Mesothelial cell of epicardium (in vitro differentiated cells): Measurements from ENCODE around the gene TYW1. TPM values are rescaled to one million over a fixed set of nuclear protein-coding genes. Genes with fewer than 3 reads are reported as not detected.
A peak's percentile ranks its signal among the peaks of the same experiment; 100 is the strongest.
"Not testable (repeated sequence)": the region's sequence is repeated elsewhere in the genome, so short reads cannot be mapped to it uniquely, and the experiment has no call there.

Experiments
- DNase-seq, 2 experiments: peaks; one replicate each; pipeline ENCODE4 v3.0.0; 2021; ENCODE audit warnings: low spot score in 2 of 2; ENCODE audit not compliant: unreplicated experiment in 2 of 2
- H3K27ac Mint-ChIP-seq: 2 replicates; pipeline ENCODE4 v1.8.0; 2021; ENCODE audit warnings: mixed read lengths
- H3K27me3 Mint-ChIP-seq: 2 replicates; pipeline ENCODE4 v1.8.0; 2021; ENCODE audit warnings: low read depth, mixed read lengths
- H3K36me3 Mint-ChIP-seq: 2 replicates; pipeline ENCODE4 v1.8.0; 2021; ENCODE audit warnings: mixed read lengths
- H3K4me1 Mint-ChIP-seq: 2 replicates; pipeline ENCODE4 v1.8.0; 2021; ENCODE audit warnings: mixed read lengths
- H3K4me3 Mint-ChIP-seq: 2 replicates; pipeline ENCODE4 v1.8.0; 2021; ENCODE audit warnings: mild to moderate bottlenecking, moderate library complexity, mixed read lengths
- H3K9me3 Mint-ChIP-seq: 2 replicates; pipeline ENCODE4 v1.8.0; 2021; ENCODE audit warnings: mixed read lengths
- total RNA-seq: library from RNA; stranded (reverse); gene quantifications from 3 replicates; pipeline ENCODE4 v1.2.1, GENCODE V29; 2021
- TF ChIP-seq, protein P1 (sequence below): fragments of 200-600 bp; sonication (generic); IDR thresholded peaks from one replicate; pipeline ENCODE4 v1.5.0; 2021; ENCODE audit warnings: antibody characterized with exemption; ENCODE audit not compliant: unreplicated experiment

Gene TYW1, protein sequence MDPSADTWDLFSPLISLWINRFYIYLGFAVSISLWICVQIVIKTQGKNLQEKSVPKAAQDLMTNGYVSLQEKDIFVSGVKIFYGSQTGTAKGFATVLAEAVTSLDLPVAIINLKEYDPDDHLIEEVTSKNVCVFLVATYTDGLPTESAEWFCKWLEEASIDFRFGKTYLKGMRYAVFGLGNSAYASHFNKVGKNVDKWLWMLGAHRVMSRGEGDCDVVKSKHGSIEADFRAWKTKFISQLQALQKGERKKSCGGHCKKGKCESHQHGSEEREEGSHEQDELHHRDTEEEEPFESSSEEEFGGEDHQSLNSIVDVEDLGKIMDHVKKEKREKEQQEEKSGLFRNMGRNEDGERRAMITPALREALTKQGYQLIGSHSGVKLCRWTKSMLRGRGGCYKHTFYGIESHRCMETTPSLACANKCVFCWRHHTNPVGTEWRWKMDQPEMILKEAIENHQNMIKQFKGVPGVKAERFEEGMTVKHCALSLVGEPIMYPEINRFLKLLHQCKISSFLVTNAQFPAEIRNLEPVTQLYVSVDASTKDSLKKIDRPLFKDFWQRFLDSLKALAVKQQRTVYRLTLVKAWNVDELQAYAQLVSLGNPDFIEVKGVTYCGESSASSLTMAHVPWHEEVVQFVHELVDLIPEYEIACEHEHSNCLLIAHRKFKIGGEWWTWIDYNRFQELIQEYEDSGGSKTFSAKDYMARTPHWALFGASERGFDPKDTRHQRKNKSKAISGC
- 20.4 to 23.4 TPM (median 21.4 TPM) in 3 replicates for total RNA-seq

DNA sequence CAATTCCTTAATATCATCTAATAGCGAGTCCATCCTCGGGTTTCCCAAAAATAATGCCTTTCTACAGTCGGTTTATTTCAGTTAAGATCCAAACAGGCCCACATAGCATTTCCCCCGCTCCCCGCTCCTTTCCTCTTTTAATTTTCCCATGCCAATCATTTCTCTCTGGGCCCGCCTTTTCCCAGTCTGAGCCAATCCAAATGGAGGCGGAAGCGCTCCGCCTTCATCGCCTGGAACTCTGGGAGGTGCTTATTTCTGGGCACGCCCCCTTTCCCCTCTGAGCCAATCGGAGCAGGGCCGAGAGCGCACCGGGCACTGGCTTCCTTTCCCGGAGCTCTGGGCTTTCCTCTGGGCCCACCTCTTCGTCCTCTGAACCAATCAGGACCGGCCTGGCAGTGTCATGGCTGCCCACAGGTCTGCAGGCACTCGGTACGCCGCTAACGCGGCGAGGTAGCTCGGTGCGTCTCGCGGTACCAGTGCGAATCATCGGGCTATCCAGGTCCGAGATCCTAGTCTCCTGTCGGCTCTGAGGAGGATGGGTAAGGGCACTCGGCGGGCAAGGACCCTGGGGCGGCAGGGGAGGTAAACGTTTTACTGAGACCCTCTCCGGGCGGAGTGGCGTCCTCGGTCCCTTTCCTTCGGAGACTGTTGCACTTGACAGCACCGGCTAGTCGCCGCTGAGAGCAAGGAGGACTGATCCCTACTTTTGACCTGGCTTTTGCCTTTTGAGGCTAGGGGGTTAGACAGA is at the start of gene TYW1:
TYW1 (plus strand) TSS at position 390 of the 748 bp plus-strand sequence; CDS start at position 536, 146 bp downstream.
- peak within 1 kb of the TSS; percentile 100 for H3K4me3 Mint-ChIP-seq
- H3K36me3 Mint-ChIP-seq: peaks cover 10% of the 10 kb centered on the region
- DNase-seq: peak; percentile 94 to 99
- peaks cover 13% of the 10 kb centered on the region for H3K4me1 Mint-ChIP-seq
- not testable (repeated sequence) for H3K27me3 Mint-ChIP-seq, H3K9me3 Mint-ChIP-seq
- peak within 1 kb of the TSS; percentile 100 for H3K27ac Mint-ChIP-seq

DNA sequence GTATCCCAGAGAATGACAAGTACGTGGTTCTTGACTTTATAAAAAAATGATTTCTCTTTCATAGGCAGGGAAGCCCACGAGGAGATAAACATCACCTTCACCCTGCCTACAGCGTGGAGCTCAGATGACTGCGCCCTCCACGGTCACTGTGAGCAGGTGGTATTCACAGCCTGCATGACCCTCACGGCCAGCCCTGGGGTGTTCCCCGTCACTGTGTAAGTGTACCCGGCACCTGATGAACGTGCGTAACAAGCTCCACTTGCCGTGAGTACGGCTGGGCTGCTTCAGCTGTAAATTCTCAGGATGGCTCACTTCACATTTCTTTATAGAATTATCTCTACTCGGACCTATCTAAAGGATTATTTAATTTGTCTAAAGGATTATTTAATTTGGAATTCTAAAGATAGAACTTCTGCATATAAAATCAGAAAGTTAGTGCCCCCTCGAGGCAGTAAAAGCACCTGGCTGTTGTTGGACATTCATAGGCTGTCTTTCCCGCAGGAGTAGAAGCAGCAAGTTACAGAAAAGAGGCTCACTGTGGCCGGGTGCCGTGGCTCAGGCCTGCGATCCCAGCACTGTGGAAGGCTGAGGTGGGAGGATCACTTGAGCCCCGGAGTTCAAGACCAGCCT is 48.0 kb upstream of the TYW1 start:
- DNase-seq: no peak
- peaks cover 39% of the 10 kb centered on the region for H3K36me3 Mint-ChIP-seq
- H3K27me3 Mint-ChIP-seq: no peaks in the 10 kb centered on the region
- no peaks in the 10 kb centered on the region for H3K9me3 Mint-ChIP-seq
- H3K27ac Mint-ChIP-seq: no peak overlapping the region
- no peaks in the 10 kb centered on the region for H3K4me1 Mint-ChIP-seq
- no peak overlapping the region for H3K4me3 Mint-ChIP-seq
- TF ChIP-seq, protein P1, sequence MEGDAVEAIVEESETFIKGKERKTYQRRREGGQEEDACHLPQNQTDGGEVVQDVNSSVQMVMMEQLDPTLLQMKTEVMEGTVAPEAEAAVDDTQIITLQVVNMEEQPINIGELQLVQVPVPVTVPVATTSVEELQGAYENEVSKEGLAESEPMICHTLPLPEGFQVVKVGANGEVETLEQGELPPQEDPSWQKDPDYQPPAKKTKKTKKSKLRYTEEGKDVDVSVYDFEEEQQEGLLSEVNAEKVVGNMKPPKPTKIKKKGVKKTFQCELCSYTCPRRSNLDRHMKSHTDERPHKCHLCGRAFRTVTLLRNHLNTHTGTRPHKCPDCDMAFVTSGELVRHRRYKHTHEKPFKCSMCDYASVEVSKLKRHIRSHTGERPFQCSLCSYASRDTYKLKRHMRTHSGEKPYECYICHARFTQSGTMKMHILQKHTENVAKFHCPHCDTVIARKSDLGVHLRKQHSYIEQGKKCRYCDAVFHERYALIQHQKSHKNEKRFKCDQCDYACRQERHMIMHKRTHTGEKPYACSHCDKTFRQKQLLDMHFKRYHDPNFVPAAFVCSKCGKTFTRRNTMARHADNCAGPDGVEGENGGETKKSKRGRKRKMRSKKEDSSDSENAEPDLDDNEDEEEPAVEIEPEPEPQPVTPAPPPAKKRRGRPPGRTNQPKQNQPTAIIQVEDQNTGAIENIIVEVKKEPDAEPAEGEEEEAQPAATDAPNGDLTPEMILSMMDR: no peak

DNA sequence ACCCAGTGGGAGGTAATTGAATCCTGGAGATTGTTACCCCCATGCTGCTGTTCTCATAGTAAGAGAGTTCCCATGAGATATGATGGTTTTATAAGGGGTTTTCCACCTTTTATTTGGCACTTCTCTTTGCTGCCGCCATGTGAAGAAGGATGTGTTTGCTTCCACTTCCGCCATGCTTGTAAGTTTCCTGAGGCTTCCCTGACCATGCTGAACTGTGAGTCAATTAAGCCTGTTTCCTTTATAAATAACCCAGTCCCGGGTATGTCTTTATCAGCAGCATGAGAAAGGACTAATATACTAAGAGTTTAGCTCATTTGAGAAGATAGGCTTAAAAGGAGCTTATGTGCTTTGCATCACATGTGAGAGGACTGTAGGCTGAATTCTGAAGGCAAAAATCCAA is 46.3 kb upstream of the TYW1 start:
- no peaks in the 10 kb centered on the region for H3K27me3 Mint-ChIP-seq
- TF ChIP-seq, protein P1: no peak
- no peak overlapping the region for H3K27ac Mint-ChIP-seq
- peaks cover 35% of the 10 kb centered on the region for H3K36me3 Mint-ChIP-seq
- no peaks in the 10 kb centered on the region for H3K9me3 Mint-ChIP-seq
- H3K4me3 Mint-ChIP-seq: no peak overlapping the region
- no peaks in the 10 kb centered on the region for H3K4me1 Mint-ChIP-seq
- no peak for DNase-seq

DNA sequence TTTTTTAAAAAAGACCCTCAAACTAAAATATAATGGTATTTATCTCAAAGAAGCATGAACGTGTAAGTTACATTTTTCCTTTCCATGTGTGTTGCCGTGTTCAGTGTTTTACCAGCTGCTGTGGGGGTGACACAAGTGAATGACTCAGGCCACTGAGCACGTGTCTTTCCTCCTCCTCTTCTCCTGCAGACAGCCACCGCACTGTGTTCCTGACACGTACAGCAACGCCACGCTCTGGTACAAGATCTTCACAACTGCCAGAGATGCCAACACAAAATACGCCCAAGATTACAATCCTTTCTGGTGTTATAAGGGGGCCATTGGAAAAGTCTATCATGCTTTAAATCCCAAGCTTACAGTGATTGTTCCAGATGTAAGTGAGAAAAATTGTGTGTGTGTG is 45.9 kb upstream of the TYW1 start:
- TF ChIP-seq, protein P1: no peak
- H3K36me3 Mint-ChIP-seq: peaks cover 34% of the 10 kb centered on the region
- H3K27ac Mint-ChIP-seq: no peak overlapping the region
- DNase-seq: no peak
- H3K4me3 Mint-ChIP-seq: no peak overlapping the region
- no peaks in the 10 kb centered on the region for H3K9me3 Mint-ChIP-seq
- no peaks in the 10 kb centered on the region for H3K27me3 Mint-ChIP-seq
- H3K4me1 Mint-ChIP-seq: no peaks in the 10 kb centered on the region

DNA sequence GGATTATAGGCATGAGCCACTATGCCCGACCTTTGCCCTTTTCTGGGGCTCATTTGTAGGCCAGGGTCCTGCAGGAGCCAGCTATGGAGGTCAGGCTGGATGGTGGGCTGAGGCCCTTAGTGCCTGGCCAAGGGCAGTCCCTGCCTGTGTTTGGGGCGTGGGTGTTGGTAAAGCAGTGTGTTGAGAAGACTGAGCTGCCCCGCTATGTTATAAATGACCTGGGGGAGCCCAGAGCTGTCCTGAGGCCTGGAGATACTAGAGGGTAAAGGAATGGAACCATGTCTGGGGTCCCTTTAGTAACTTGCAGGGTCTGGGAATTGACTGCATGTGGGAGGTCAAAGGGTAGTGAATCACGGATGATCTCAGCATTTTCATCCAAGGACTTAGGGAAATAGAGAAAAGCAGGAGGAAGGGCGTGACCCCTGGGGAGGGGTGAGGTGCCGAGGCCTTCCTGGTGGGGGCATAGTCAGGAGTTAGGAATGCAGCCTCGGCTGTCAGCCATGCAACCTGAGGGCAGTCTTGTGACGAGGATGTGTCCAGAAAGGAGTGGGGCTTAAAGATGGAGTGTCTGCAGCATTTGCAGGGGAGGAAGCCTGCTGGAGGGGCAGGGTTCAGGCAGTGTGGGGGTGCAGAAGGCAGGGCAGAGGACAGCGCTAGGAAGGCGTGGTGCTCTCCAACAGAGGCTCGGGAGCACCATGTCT is 44.1 kb upstream of the TYW1 start:
- no peak overlapping the region for H3K27ac Mint-ChIP-seq

More for the DNA sequence above, 44.1 kb upstream of the TYW1 start:
- DNase-seq: no peak
- Mint-ChIP-seq H3K9me3 (no peaks in the 10 kb centered on the region), H3K27me3 (no peaks in the 10 kb centered on the region), H3K4me1 (no peaks in the 10 kb centered on the region), H3K4me3 (no peak overlapping the region), H3K36me3 (peaks cover 42% of the 10 kb centered on the region)
- TF ChIP-seq, protein P1: no peak
